Stimulated activated CD4-positive, alpha-beta T cell treated with anti-CD3 and anti-CD28 coated beads, Interleukin-1b, Interleukin-23, amount 100 ng/mL, for 48 hours (primary cell): ENCODE results near the gene SNX19.
"Not testable (repeated sequence)": the region's sequence is repeated elsewhere in the genome, so short reads cannot be mapped to it uniquely, and the experiment has no call there.

Experiments
- DNase-seq: peaks from one replicate; pipeline ENCODE4 v3.0.0-alpha.2; 2020

Gene SNX19

GRCh38 chr11:130868721-130869390, 47.4 kb downstream of the SNX19 start:
- DNase-seq, result no peak

- no peak for DNase-seq
Measured at GRCh38 chr11:130868086-130868710, 48.1 kb downstream of the SNX19 start.

- no peak for DNase-seq
Measured at GRCh38 chr11:130866831-130867230, 49.4 kb downstream of the SNX19 start.

GRCh38 chr11:130865774-130866114, 50.5 kb downstream of the SNX19 start:
- DNase-seq, result no peak

GRCh38 chr11:130865091-130865773, 51.0 kb downstream of the SNX19 start:
- DNase-seq, result no peak

GRCh38 chr11:130861902-130862860, 54.1 kb downstream of the SNX19 start:
- DNase-seq, result peak; percentile 85

GRCh38 chr11:130861283-130861682, 55.0 kb downstream of the SNX19 start:
- no peak for DNase-seq

GRCh38 chr11:130859886-130860285, 56.4 kb downstream of the SNX19 start:
- no peak for DNase-seq

- DNase-seq, result no peak
Measured at GRCh38 chr11:130858215-130858614, 58.1 kb downstream of the SNX19 start.

- not testable (repeated sequence) for DNase-seq
Measured at GRCh38 chr11:130855707-130856106, 60.6 kb downstream of the SNX19 start.

- DNase-seq, result no peak
Measured at GRCh38 chr11:130854483-130854882, 61.8 kb downstream of the SNX19 start.

GRCh38 chr11:130852589-130852988, 63.7 kb downstream of the SNX19 start:
- DNase-seq, result no peak

GRCh38 chr11:130850185-130850944, 65.9 kb downstream of the SNX19 start:
- DNase-seq, result no peak

GRCh38 chr11:130849215-130849568, 67.1 kb downstream of the SNX19 start:
- no peak for DNase-seq

GRCh38 chr11:130848361-130849214, 67.7 kb downstream of the SNX19 start:
- no peak for DNase-seq

- no peak for DNase-seq
Measured at GRCh38 chr11:130847517-130847916, 68.8 kb downstream of the SNX19 start.

GRCh38 chr11:130846606-130847005, 69.7 kb downstream of the SNX19 start:
- no peak for DNase-seq

GRCh38 chr11:130842001-130842400, 74.3 kb downstream of the SNX19 start:
- DNase-seq, result no peak

- DNase-seq, result no peak
Measured at GRCh38 chr11:130840679-130841078, 75.6 kb downstream of the SNX19 start.

GRCh38 chr11:130839981-130840666, 76.2 kb downstream of the SNX19 start:
- DNase-seq, result no peak

- no peak for DNase-seq
Measured at GRCh38 chr11:130837194-130837593, 79.1 kb downstream of the SNX19 start.
